Lung (tissue), 12 donors: ENCODE data around the gene ASAP2. TPM values are rescaled to one million over a fixed set of nuclear protein-coding genes. Genes with fewer than 3 reads are reported as not detected.

Source experiments
- ATAC-seq: fragments of 200-7000 bp; cut with Tn5 transposase; one replicate; pipeline ENCODE4 v1.9.1; 2020; ENCODE audit warnings: moderate number of reproducible peaks; ENCODE audit not compliant: insufficient read depth, low FRiP score
- DNase-seq, 3 donors: peaks; one replicate each; pipeline ENCODE4 v3.0.0-alpha.2; 2013 to 2017
- H3K27ac ChIP-seq, 2 donors: one replicate each; pipeline ENCODE4 v1.5.1; 2013; ENCODE audit warnings: mild to moderate bottlenecking in 2 of 2, moderate library complexity in 2 of 2, control low read depth in 1 of 2, inconsistent platforms in 1 of 2, low read depth in 1 of 2, low read length in 1 of 2
- H3K27me3 ChIP-seq, 3 donors: one replicate each; pipeline ENCODE4 v1.5.1; 2013; ENCODE audit warnings: low read length in 2 of 3; ENCODE audit not compliant: control insufficient read depth in 3 of 3, insufficient read depth in 3 of 3
- H3K36me3 ChIP-seq, 4 donors: one replicate each; pipeline ENCODE4 v1.5.1; 2013; ENCODE audit warnings: low read length in 4 of 4, mild to moderate bottlenecking in 1 of 4, moderate library complexity in 1 of 4; ENCODE audit not compliant: control insufficient read depth in 4 of 4, insufficient read depth in 4 of 4
- H3K4me1 ChIP-seq, 5 donors: one replicate each; pipeline ENCODE4 v1.5.1; 2013; ENCODE audit warnings: low read length in 5 of 5, mild to moderate bottlenecking in 2 of 5, moderate library complexity in 1 of 5; ENCODE audit not compliant: control insufficient read depth in 5 of 5, insufficient read depth in 5 of 5
- H3K4me3 ChIP-seq: one replicate; pipeline ENCODE4 v1.5.1; 2013; ENCODE audit warnings: mild to moderate bottlenecking, control low read depth, moderate library complexity
- H3K9ac ChIP-seq, 2 donors: one replicate each; pipeline ENCODE4 v1.5.1; 2013; ENCODE audit warnings: low read length in 2 of 2, control low read depth in 1 of 2; ENCODE audit not compliant: insufficient read depth in 1 of 2
- H3K9me3 ChIP-seq, 4 donors: one replicate each; pipeline ENCODE4 v1.5.1; 2013; ENCODE audit warnings: low read length in 3 of 4, mild to moderate bottlenecking in 1 of 4, moderate library complexity in 1 of 4; ENCODE audit not compliant: control insufficient read depth in 4 of 4, insufficient read depth in 3 of 4
- WGBS, 2 donors: extraction: QIAGEN DNeasy Blood & Tissue Kit; methylation state at CpG; one replicate each; pipeline ENCODE4 v1.1.7; 2013; 5-methylcytosine and 5-hydroxymethylcytosine counted together
- polyA plus RNA-seq, 2 donors: library from polyadenylated mRNA; stranded (reverse); fragments of 200-250 nt; gene quantifications; one replicate each; pipeline ENCODE4 v1.2.1, GENCODE V29; 2013
- total RNA-seq, 2 donors: library from RNA; depleted of rRNA in 1 of 2; stranded (reverse); fragments of >200 nt in 1 of 2; gene quantifications; one replicate each; pipeline ENCODE4 v1.2.1, GENCODE V29; 2014 to 2021
- TF ChIP-seq, protein P1 (sequence below): IDR thresholded peaks from 2 replicates; pipeline ENCODE4 v1.5.1; 2012; ENCODE audit warnings: mild to moderate bottlenecking; ENCODE audit errors: control extremely low read depth, extremely low read depth
- donor health status: control.
- donor health status: control.
- donor health status: Bipolar disorder and iron deficiency.
- donor health status: healthy.
- donor health status: DM: yes; HTN: yes; CAD: no.

The ASAP2 gene
- total and polyA plus RNA-seq, 4 donors, result 7.4 to 30.9 (median 17.0) TPM

DNA sequence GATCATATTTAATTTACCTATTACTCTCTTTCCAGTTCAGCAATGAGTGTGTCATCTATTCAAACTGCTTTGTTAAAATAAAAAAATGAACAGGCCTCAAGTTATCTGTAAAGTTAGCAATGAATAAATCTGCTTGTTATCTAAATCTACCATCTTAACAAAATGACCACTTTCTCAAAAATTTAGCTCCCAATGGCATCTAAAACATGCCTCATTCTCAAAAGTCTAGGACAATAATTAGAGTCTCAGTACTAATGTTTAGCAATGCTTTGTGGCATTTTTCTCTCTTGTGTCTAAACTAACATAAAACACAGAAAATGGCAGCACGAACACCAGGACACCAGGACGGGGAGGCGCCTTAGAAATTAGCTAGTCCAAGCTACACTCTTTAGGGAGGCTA, 3.6 kb upstream of the ASAP2 start:
- Histone ChIP-seq H3K9ac (no peak overlapping the region), H3K36me3 (no peaks in the 10 kb centered on the region), H3K27ac (no peak overlapping the region), H3K9me3 (no peaks in the 10 kb centered on the region), H3K4me1 (peaks cover 0 to 12% (median 0%) of the 10 kb centered on the region in 5 donors), H3K27me3 (no peaks in the 10 kb centered on the region), H3K4me3 (no peak overlapping the region)
- DNase-seq, result no peak
- WGBS, 2 donors, result 98 to 100% methylated on average over 3 of the region's 3 CpGs
- TF ChIP-seq, protein P1, sequence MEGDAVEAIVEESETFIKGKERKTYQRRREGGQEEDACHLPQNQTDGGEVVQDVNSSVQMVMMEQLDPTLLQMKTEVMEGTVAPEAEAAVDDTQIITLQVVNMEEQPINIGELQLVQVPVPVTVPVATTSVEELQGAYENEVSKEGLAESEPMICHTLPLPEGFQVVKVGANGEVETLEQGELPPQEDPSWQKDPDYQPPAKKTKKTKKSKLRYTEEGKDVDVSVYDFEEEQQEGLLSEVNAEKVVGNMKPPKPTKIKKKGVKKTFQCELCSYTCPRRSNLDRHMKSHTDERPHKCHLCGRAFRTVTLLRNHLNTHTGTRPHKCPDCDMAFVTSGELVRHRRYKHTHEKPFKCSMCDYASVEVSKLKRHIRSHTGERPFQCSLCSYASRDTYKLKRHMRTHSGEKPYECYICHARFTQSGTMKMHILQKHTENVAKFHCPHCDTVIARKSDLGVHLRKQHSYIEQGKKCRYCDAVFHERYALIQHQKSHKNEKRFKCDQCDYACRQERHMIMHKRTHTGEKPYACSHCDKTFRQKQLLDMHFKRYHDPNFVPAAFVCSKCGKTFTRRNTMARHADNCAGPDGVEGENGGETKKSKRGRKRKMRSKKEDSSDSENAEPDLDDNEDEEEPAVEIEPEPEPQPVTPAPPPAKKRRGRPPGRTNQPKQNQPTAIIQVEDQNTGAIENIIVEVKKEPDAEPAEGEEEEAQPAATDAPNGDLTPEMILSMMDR, result no peak
- no peak for ATAC-seq

DNA sequence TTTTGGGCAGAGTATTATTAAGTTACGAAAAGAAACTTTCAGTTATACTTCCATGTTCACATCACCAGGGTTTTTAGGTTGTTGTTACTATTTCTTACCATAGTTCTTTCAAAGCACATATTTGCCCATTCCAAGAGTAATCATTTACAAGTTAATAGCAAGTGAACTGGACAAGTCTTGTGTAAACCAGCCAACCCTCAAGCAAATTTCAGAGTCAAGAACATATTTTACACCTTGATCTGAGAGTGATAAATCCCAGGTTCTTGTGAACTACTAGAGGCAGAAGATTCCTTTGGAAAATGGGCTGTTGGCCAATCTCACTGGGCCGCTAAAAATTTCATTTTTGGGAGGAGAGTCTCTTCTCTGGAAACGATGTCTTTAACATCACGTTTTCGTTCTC, 2.7 kb upstream of the ASAP2 start:
- WGBS, 2 donors, result 67 to 79% methylated on average over 5 of the region's 5 CpGs
- Histone ChIP-seq H3K27me3 (no peaks in the 10 kb centered on the region), H3K27ac (no peak overlapping the region), H3K4me3 (no peak overlapping the region), H3K9me3 (no peaks in the 10 kb centered on the region), H3K9ac (no peak overlapping the region), H3K36me3 (no peaks in the 10 kb centered on the region), H3K4me1 (peaks cover 0 to 17% (median 4%) of the 10 kb centered on the region in 5 donors)
- peak in 1 of 3 donors; percentile 27 for DNase-seq
- no peak for ATAC-seq
- TF ChIP-seq, protein P1, result no peak

- DNase-seq, result no peak
- H3K4me1 ChIP-seq, result peaks cover 0 to 18% (median 4%) of the 10 kb centered on the region in 5 donors
- H3K27me3 ChIP-seq, result no peaks in the 10 kb centered on the region
- ATAC-seq, result no peak
- no peaks in the 10 kb centered on the region for H3K36me3 ChIP-seq
- WGBS, 2 donors, result 96% methylated on average over 3 of the region's 3 CpGs
- no peaks in the 10 kb centered on the region for H3K9me3 ChIP-seq
- TF ChIP-seq, protein P1, result no peak
- H3K9ac ChIP-seq, result no peak overlapping the region
- H3K4me3 ChIP-seq, result no peak overlapping the region
- H3K27ac ChIP-seq, result no peak overlapping the region
Observed at GRCh38 chr2:9204939-9205338, 1.7 kb upstream of the ASAP2 start.

- 48 to 60% methylated on average over 6 of the region's 6 CpGs for WGBS, 2 donors
- DNase-seq, result no peak
- Histone ChIP-seq H3K4me1 (peaks cover 0 to 18% (median 4%) of the 10 kb centered on the region in 5 donors), H3K27ac (peak overlapping the region; percentile 83 to 90), H3K9ac (no peak overlapping the region), H3K36me3 (no peaks in the 10 kb centered on the region), H3K27me3 (no peaks in the 10 kb centered on the region), H3K9me3 (no peaks in the 10 kb centered on the region), H3K4me3 (no peak overlapping the region)
- no peak for ATAC-seq
- TF ChIP-seq, protein P1, result no peak
Observed at GRCh38 chr2:9205486-9205885, 1.1 kb upstream of the ASAP2 start.
